ENCODE data around the gene PBX4.

Gene PBX4

GRCh38 chr19:19654441-19654840, 36.0 kb upstream of the PBX4 start:
- H3K4me3 ChIP-seq (ENCODE audit: low read depth, low read length) = no peak overlapping the region
- no peak for TF ChIP-seq CTCF (IDR thresholded peaks at IDR 0.05; ENCODE audit: borderline replicate concordance, insufficient read depth, low read depth, low read length)

DNA sequence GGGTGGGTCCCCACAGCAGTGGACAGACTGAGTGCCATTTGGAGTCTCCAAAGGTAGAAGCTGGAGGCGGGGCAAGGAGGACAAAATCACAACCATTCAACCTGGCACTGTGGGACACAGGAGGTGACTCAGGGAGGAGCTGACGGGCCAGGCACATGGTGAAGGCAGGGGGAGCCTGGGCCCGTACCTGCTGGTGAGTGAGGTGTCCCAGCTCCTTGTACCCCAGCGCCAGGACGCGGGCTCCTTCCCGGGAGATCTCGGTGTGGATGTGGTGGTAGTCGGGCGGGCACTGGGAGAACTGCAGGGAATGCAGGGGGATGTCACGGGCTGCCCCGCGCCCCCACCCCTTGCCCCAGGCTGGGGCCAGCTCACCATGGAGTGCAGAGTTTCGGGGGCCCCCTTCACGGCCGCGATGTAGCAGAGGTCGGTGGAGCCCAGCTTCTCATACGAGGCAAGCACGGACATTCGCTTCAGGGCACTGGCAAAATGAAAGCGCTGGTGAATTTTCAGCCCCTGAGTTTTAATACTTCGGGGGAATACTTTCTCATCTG, 35.2 kb upstream of the PBX4 start:
- no peak for TF ChIP-seq CTCF (IDR thresholded peaks at IDR 0.05; ENCODE audit: borderline replicate concordance, insufficient read depth, low read depth, low read length)
- H3K4me3 ChIP-seq (ENCODE audit: low read depth, low read length) = no peak overlapping the region

- no peak overlapping the region for H3K4me3 ChIP-seq (ENCODE audit: low read depth, low read length)
Measured at GRCh38 chr19:19652482-19653295, 34.2 kb upstream of the PBX4 start.

DNA sequence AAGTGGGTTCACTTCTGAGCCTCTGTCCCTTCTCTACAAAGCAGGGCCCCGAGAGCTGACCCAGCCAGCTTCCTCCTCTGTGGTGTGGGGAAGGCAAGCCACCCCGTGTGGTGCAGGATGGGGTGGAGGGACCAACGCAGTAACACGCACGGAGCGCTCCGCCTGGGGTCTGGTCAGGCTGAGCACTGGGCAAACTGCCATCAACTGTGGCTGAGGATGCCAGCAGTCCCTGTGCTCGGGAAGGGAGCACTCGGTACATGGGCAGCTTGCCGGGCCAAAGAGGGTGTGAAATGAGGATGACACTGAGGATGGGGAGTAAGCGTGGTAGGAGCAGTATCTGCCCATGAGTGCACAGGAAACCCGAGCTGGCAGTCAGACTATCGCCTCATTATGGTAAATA, 32.6 kb upstream of the PBX4 start:
- no peak overlapping the region for H3K4me3 ChIP-seq (ENCODE audit: low read depth, low read length)
- TF ChIP-seq CTCF (IDR thresholded peaks at IDR 0.05; ENCODE audit: borderline replicate concordance, insufficient read depth, low read depth, low read length) = no peak

More at GRCh38 chr19:19652482-19653295, 34.2 kb upstream of the PBX4 start:
- TF ChIP-seq CTCF (IDR thresholded peaks at IDR 0.05; ENCODE audit: borderline replicate concordance, insufficient read depth, low read depth, low read length) = no peak

DNA sequence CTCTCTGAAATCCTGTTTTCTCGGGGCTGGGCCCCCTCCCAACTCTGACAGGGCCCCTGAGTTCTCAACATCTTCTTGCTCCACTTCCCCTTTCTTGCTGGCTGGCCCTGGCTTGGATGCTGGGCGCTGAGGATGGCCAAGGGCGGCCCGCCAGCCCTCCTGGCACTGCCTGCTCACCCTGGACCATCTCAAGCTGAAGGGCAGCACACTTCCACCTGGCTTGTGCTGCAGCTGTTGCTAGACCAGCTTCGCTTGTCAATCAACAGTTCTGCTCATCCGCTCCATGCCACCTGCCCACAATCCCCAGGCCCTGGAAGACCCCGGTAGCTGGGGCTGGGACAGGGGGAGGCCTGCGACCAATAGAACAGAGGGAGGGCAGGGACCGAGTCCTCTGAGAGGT, 31.8 kb upstream of the PBX4 start:
- H3K4me3 ChIP-seq (ENCODE audit: low read depth, low read length) = no peak overlapping the region
- no peak for TF ChIP-seq CTCF (IDR thresholded peaks at IDR 0.05; ENCODE audit: borderline replicate concordance, insufficient read depth, low read depth, low read length)

DNA sequence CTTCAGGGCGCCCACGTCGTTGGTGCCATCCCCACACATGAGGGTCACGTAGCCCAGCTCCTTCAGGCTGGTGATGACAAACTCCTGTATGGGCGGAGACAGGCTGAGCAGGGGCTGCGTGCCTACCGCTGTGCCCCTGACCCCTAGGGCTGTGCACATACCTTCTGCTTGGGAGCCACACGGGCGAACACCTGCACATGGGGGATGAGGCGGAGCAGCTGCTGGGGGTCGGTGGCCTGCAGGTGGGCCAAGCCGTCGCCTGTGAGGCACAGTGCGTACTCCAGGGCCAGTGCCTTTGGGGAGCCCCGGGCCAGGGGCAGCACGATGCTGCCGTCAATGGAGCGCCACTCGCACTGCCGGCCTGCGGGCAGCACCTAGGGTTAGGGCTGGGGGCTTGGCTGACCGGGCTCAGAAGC, 31.1 kb upstream of the PBX4 start:
- no peak for TF ChIP-seq CTCF (IDR thresholded peaks at IDR 0.05; ENCODE audit: borderline replicate concordance, insufficient read depth, low read depth, low read length)
- H3K4me3 ChIP-seq (ENCODE audit: low read depth, low read length) = no peak overlapping the region

DNA sequence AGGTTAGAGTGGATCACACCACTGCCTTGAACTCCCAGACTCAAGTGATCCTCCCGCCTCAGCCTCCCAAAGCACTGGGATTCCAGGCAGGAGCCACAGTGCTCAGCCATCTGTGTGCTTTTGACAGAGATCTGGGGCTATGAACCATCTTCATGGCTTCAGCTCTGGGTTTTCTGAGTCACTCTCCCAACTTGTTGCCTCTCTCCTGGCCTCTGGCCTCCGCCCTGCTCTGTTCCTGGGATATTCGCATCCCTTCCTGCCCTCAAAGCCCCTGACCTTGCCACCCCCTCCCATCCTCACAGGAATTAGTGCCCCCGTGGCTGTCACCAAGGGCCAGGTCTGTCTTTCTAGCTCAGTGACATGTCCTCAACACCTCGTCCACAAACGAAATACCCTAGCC, 30.7 kb upstream of the PBX4 start:
- no peak for TF ChIP-seq CTCF (IDR thresholded peaks at IDR 0.05; ENCODE audit: borderline replicate concordance, insufficient read depth, low read depth, low read length)
- no peak overlapping the region for H3K4me3 ChIP-seq (ENCODE audit: low read depth, low read length)
